Fibroblast of lung (primary cell): ENCODE measurements around the gene ANKS3. TPM values are rescaled to one million over a fixed set of nuclear protein-coding genes. Genes with fewer than 3 reads are reported as not detected.

ENCODE experiments used
- DNase-seq, 2 donors: peaks; one replicate each; pipeline versions ENCODE4 v3.0.0 to v3.0.0-alpha.2; 2010; ENCODE audit warnings: low read depth in 2 of 2
- H2AFZ ChIP-seq: 2 replicates; pipeline ENCODE4 v1.5.1; 2012; ENCODE audit warnings: low read length, control low read depth, inconsistent platforms
- H3K27ac ChIP-seq: 2 replicates; pipeline ENCODE4 v1.5.1; 2011; ENCODE audit warnings: low read length, control low read depth; ENCODE audit not compliant: insufficient read depth
- H3K27me3 ChIP-seq: 2 replicates; pipeline ENCODE4 v1.5.1; 2011; ENCODE audit warnings: mild to moderate bottlenecking, low read length; ENCODE audit not compliant: control insufficient read depth, insufficient read depth
- H3K36me3 ChIP-seq: 2 replicates; pipeline ENCODE4 v1.5.1; 2011; ENCODE audit warnings: low read length; ENCODE audit not compliant: control insufficient read depth, insufficient read depth
- H3K4me1 ChIP-seq: 2 replicates; pipeline ENCODE4 v1.5.1; 2011; ENCODE audit warnings: low read length; ENCODE audit not compliant: control insufficient read depth, insufficient read depth; ENCODE audit errors: extremely low read depth
- H3K4me2 ChIP-seq: 2 replicates; pipeline ENCODE4 v1.5.1; 2011; ENCODE audit warnings: low read length, control low read depth; ENCODE audit not compliant: insufficient read depth; ENCODE audit errors: extremely low read depth
- H3K4me3 ChIP-seq, 4 experiments: fragments of 200-600 bp in 1 of 4; sonication (generic) in 1 of 4; replicated peaks in 1 of 4; 2 replicates each; pipeline ENCODE4 v1.5.1; 2011 to 2016; ENCODE audit warnings: low read length in 4 of 4, low read depth in 3 of 4, mild to moderate bottlenecking in 3 of 4, control low read depth in 2 of 4, inconsistent platforms in 1 of 4, mixed read lengths in 1 of 4; ENCODE audit not compliant: insufficient read depth in 1 of 4; ENCODE audit errors: control extremely low read depth in 1 of 4
- H3K79me2 ChIP-seq: 2 replicates; pipeline ENCODE4 v1.5.1; 2012; ENCODE audit warnings: mild to moderate bottlenecking, low read length, inconsistent platforms; ENCODE audit not compliant: control insufficient read depth, insufficient read depth
- H3K9ac ChIP-seq: 2 replicates; pipeline ENCODE4 v1.5.1; 2011; ENCODE audit warnings: mild to moderate bottlenecking, low read length, control low read depth; ENCODE audit not compliant: insufficient read depth
- H3K9me3 ChIP-seq: 2 replicates; pipeline ENCODE4 v1.5.1; 2012; ENCODE audit warnings: low read depth, low read length; ENCODE audit not compliant: control insufficient read depth, insufficient read depth
- H4K20me1 ChIP-seq: 2 replicates; pipeline ENCODE4 v1.5.1; 2011; ENCODE audit warnings: low read length; ENCODE audit not compliant: control insufficient read depth, insufficient read depth; ENCODE audit errors: extremely low read depth
- CTCF ChIP-seq, 2 donors: IDR thresholded peaks in 1 of 2; conservative IDR thresholded peaks in 1 of 2; 1 replicate in 1 of 2; 2 replicates in 1 of 2; pipeline ENCODE4 v1.5.1; 2011 to 2012; ENCODE audit warnings: low read length in 2 of 2, control low read depth in 1 of 2, inconsistent platforms in 1 of 2, low read depth in 1 of 2, mild to moderate bottlenecking in 1 of 2
- EZH2 ChIP-seq: IDR thresholded peaks from 2 replicates; pipeline ENCODE4 v1.5.1; 2012; ENCODE audit warnings: low read length, control low read depth, mild to moderate bottlenecking; ENCODE audit errors: missing control alignments
- polyA plus RNA-seq, 2 donors: library from polyadenylated mRNA; depleted of rRNA in 1 of 2; stranded (reverse) in 1 of 2; unstranded in 1 of 2; fragments of >200 nt; gene quantifications; 2 replicates each; pipeline ENCODE4 v1.2.1, GENCODE V29; 2011 to 2012; ENCODE audit warnings: missing spikeins in 1 of 2
- total RNA-seq: library from RNA; depleted of rRNA; stranded (reverse); fragments of >200 nt; gene quantifications from 2 replicates; pipeline ENCODE4 v1.2.1, GENCODE V29; 2014

ANKS3 gene
- total and polyA plus RNA-seq, 2 donors (not counting 1 experiment from before 2014, with no cell fraction given) = 11.9 to 26.3 TPM

GRCh38 chr16:4709481-4709880 is 24.6 kb downstream of the ANKS3 start:
- H2AFZ ChIP-seq = no peak overlapping the region
- no peak overlapping the region for H3K9ac ChIP-seq
- H3K9me3 ChIP-seq = no peaks in the 10 kb centered on the region
- no peaks in the 10 kb centered on the region for H3K27me3 ChIP-seq
- H3K27ac ChIP-seq = peak overlapping the region; percentile 20
- no peaks in the 10 kb centered on the region for H3K4me1 ChIP-seq
- H4K20me1 ChIP-seq = no peaks in the 10 kb centered on the region
- H3K4me2 ChIP-seq = no peak overlapping the region
- H3K4me3 ChIP-seq = no peak overlapping the region
- TF ChIP-seq EZH2 (no peak), CTCF (conservative IDR thresholded peaks at IDR 0.05 in 1 of 2, IDR thresholded peaks at IDR 0.05 in 1 of 2; ENCODE audit: low read depth in 1 of 2, low read length in 2 of 2) (no peak)
- peaks cover 4% of the 10 kb centered on the region for H3K36me3 ChIP-seq
- DNase-seq = peak; percentile 36 to 74
- no peaks in the 10 kb centered on the region for H3K79me2 ChIP-seq

GRCh38 chr16:4706871-4707270 is 27.2 kb downstream of the ANKS3 start:
- TF ChIP-seq EZH2 (no peak), CTCF (conservative IDR thresholded peaks at IDR 0.05 in 1 of 2, IDR thresholded peaks at IDR 0.05 in 1 of 2; ENCODE audit: low read depth in 1 of 2, low read length in 2 of 2) (no peak)
- H4K20me1 ChIP-seq = no peaks in the 10 kb centered on the region
- H3K4me1 ChIP-seq = no peaks in the 10 kb centered on the region
- H3K36me3 ChIP-seq = peaks cover 4% of the 10 kb centered on the region
- no peak overlapping the region for H3K27ac ChIP-seq
- H3K4me3 ChIP-seq = no peak overlapping the region
- H3K27me3 ChIP-seq = no peaks in the 10 kb centered on the region
- H2AFZ ChIP-seq = no peak overlapping the region
- no peaks in the 10 kb centered on the region for H3K79me2 ChIP-seq
- no peaks in the 10 kb centered on the region for H3K9me3 ChIP-seq
- DNase-seq = no peak
- H3K9ac ChIP-seq = no peak overlapping the region
- no peak overlapping the region for H3K4me2 ChIP-seq

GRCh38 chr16:4704913-4705312 is 29.2 kb downstream of the ANKS3 start:
- H3K9ac ChIP-seq = no peak overlapping the region
- no peak overlapping the region for H3K27ac ChIP-seq
- H4K20me1 ChIP-seq = no peaks in the 10 kb centered on the region
- TF ChIP-seq EZH2 (no peak), CTCF (conservative IDR thresholded peaks at IDR 0.05 in 1 of 2, IDR thresholded peaks at IDR 0.05 in 1 of 2; ENCODE audit: low read depth in 1 of 2, low read length in 2 of 2) (no peak)
- H3K4me2 ChIP-seq = no peak overlapping the region
- no peaks in the 10 kb centered on the region for H3K27me3 ChIP-seq
- DNase-seq = no peak
- peaks cover 16% of the 10 kb centered on the region for H3K36me3 ChIP-seq
- no peak overlapping the region for H3K4me3 ChIP-seq
- H2AFZ ChIP-seq = no peak overlapping the region
- no peaks in the 10 kb centered on the region for H3K9me3 ChIP-seq
- H3K4me1 ChIP-seq = no peaks in the 10 kb centered on the region
- no peaks in the 10 kb centered on the region for H3K79me2 ChIP-seq
